AG04450 (cell line): Measurements from ENCODE around the gene RAE1. TPM values are rescaled to one million over a fixed set of nuclear protein-coding genes. Genes with fewer than 3 reads are reported as not detected.
"Not testable (repeated sequence)": the region's sequence is repeated elsewhere in the genome, so short reads cannot be mapped to it uniquely, and the experiment has no call there.

Experiments used
- CTCF ChIA-PET: fragments of 300-600, 350-600 bp; formaldehyde crosslinking; extraction: SDS; loops from one replicate; lab custom pipeline; 2022; ENCODE audit warnings: antibody characterized with exemption, inconsistent platforms; lab: Charles Lee
- POLR2A ChIA-PET: fragments of 350-600 bp; formaldehyde crosslinking; extraction: SDS; loops from one replicate; lab custom pipeline; 2021; ENCODE audit warnings: antibody characterized with exemption, inconsistent platforms; lab: Yijun Ruan, JAX
- DNase-seq: peaks from one replicate; pipeline ENCODE4 v3.0.0-alpha.2; 2011; ENCODE audit warnings: low read depth, low spot score
- H3K27ac ChIP-seq: one replicate; pipeline ENCODE4 v1.5.1; 2012; ENCODE audit warnings: low read depth, low read length, control low read depth
- H3K27me3 ChIP-seq: one replicate; pipeline ENCODE4 v1.6.0; 2012; ENCODE audit warnings: low read length; ENCODE audit not compliant: control insufficient read depth, insufficient read depth
- H3K4me3 ChIP-seq: 2 replicates; pipeline ENCODE4 v1.5.1; 2011; ENCODE audit warnings: mild to moderate bottlenecking, low read depth, low read length, control low read depth
- H3K9me3 ChIP-seq: 2 replicates; pipeline ENCODE4 v1.5.1; 2012; ENCODE audit warnings: low read length; ENCODE audit not compliant: control insufficient read depth, insufficient read depth
- polyA plus RNA-seq: library from polyadenylated mRNA; depleted of rRNA; stranded (reverse); fragments of >200 nt; gene quantifications from 2 replicates; pipeline ENCODE4 v1.2.3, GENCODE V29; 2011
- TF ChIP-seq, protein P1 (sequence below): IDR thresholded peaks from 2 replicates; pipeline ENCODE4 v1.5.1; 2011; ENCODE audit warnings: low read depth, low read length, control low read depth, inconsistent platforms

RAE1 gene
- polyA plus RNA-seq, 1 experiment: 45.8 TPM

DNA sequence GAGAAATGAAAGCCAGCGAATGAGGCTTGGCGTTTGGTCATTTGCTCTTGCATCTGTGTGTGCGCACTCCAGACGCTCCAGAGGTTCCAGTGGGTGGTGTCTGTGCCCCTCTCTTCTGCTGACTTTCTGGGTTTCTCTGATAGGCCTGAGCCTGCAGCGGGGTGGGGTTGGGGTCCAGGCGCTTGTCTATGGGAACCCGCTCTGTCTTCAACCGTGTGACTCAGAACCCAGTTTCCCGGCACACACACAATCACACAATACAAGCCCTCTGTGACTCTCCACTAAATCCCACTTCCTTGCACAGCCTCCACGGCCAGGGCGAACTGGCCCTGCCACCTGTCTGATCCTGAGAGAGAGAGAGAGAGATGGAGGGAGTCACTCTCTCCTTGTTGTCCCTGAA lies 64.7 kb downstream of the RAE1 start:
- POLR2A ChIA-PET: no interaction called here
- Histone ChIP-seq H3K27me3 (peaks cover 13% of the 10 kb centered on the region), H3K27ac (no peak overlapping the region), H3K4me3 (no peak overlapping the region), H3K9me3 (no peaks in the 10 kb centered on the region; the same call in 1 of the 2 replicates)
- CTCF ChIA-PET: no interaction called here
- DNase-seq: no peak
- TF ChIP-seq, protein P1, sequence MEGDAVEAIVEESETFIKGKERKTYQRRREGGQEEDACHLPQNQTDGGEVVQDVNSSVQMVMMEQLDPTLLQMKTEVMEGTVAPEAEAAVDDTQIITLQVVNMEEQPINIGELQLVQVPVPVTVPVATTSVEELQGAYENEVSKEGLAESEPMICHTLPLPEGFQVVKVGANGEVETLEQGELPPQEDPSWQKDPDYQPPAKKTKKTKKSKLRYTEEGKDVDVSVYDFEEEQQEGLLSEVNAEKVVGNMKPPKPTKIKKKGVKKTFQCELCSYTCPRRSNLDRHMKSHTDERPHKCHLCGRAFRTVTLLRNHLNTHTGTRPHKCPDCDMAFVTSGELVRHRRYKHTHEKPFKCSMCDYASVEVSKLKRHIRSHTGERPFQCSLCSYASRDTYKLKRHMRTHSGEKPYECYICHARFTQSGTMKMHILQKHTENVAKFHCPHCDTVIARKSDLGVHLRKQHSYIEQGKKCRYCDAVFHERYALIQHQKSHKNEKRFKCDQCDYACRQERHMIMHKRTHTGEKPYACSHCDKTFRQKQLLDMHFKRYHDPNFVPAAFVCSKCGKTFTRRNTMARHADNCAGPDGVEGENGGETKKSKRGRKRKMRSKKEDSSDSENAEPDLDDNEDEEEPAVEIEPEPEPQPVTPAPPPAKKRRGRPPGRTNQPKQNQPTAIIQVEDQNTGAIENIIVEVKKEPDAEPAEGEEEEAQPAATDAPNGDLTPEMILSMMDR: no peak

DNA sequence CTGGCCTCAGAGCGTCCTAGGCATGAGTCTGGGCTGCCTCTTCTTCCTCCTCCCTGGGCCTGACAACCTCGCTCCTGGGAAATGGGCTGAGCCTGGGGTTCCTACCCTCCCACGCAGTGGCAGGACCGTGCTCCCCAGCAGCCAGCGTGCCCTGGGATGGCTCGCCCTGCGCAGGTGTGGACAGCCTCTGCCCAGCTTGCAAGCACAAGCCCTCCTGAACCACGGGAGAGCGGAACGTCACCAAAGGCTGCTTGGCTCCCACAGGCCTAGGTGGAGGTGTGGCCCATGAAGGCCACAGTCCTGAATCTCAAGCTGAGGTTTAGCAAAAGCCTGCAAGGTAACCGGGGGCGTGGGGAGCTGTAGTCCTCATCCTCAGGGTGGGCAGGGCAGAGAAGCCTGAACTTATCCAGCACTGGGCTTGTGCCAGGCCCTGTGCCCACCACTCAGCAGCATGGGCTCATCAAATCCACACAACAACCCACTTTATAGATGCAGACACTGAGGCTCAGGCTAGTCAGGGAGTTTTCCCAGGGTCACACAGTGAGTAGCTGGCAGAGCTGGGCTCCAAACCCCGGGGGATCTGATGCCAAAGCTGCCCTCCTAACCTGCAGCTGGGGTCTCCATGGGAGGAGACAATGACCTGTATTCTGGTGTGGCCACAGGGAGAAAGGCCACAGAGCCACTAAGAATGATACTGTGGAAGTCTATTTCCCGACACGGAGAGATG lies 65.4 kb downstream of the RAE1 start:
- CTCF ChIA-PET: no interaction called here

GRCh38 chr20:57417051-57417689 lies 66.1 kb downstream of the RAE1 start:
- H3K9me3 ChIP-seq: no peaks in the 10 kb centered on the region; the same call in 1 of the 2 replicates
- no peak overlapping the region for H3K27ac ChIP-seq
- no peak for DNase-seq
- ChIA-PET POLR2A (no interaction called here), CTCF (no interaction called here)
- peaks cover 23% of the 10 kb centered on the region for H3K27me3 ChIP-seq
- TF ChIP-seq, protein P1: no peak
- H3K4me3 ChIP-seq: no peak overlapping the region

More for the DNA sequence above, 65.4 kb downstream of the RAE1 start:
- DNase-seq: no peak
- Histone ChIP-seq H3K9me3 (no peaks in the 10 kb centered on the region; the same call in 1 of the 2 replicates), H3K27me3 (peaks cover 19% of the 10 kb centered on the region), H3K4me3 (no peak overlapping the region), H3K27ac (no peak overlapping the region)
- TF ChIP-seq, protein P1: no peak
- POLR2A ChIA-PET: no interaction called here

GRCh38 chr20:57417830-57418780 lies 67.0 kb downstream of the RAE1 start:
- Histone ChIP-seq H3K27me3 (peaks cover 22% of the 10 kb centered on the region), H3K9me3 (no peaks in the 10 kb centered on the region; the same call in 1 of the 2 replicates), H3K4me3 (no peak overlapping the region), H3K27ac (no peak overlapping the region)
- ChIA-PET CTCF (interaction anchor here (0.7 to 1.2 kb wide), 2 partner anchors 37 to 177 kb away, joined by 3 read pairs; no protein-coding TSS in a partner anchor), POLR2A (no interaction called here)
- no peak for DNase-seq
- TF ChIP-seq, protein P1: no peak

GRCh38 chr20:57419479-57419878 lies 68.4 kb downstream of the RAE1 start:
- DNase-seq, H3K9me3 ChIP-seq, H3K27ac ChIP-seq, POLR2A ChIA-PET, H3K4me3 ChIP-seq: not testable (repeated sequence)
- CTCF ChIA-PET: interaction anchor here (1.2 kb wide), 1 partner anchor 175 kb away, joined by 3 read pairs; no protein-coding TSS in a partner anchor
- H3K27me3 ChIP-seq: peaks cover 24% of the 10 kb centered on the region
